Retinal pigment epithelial cell (primary cell): ENCODE results near the gene TCAIM.

Experiments used
- DNase-seq: peaks from one replicate; pipeline ENCODE4 v3.0.0-alpha.2; 2010; ENCODE audit warnings: low read depth
- H3K4me3 ChIP-seq: 2 replicates; pipeline ENCODE4 v1.5.1; 2011; ENCODE audit warnings: mild to moderate bottlenecking, low read length, control low read depth, moderate library complexity
- TF ChIP-seq, protein P1 (sequence below): conservative IDR thresholded peaks from 2 replicates; pipeline ENCODE4 v1.5.1; 2011; ENCODE audit warnings: low read depth, low read length, control low read depth, inconsistent platforms

Gene TCAIM

DNA sequence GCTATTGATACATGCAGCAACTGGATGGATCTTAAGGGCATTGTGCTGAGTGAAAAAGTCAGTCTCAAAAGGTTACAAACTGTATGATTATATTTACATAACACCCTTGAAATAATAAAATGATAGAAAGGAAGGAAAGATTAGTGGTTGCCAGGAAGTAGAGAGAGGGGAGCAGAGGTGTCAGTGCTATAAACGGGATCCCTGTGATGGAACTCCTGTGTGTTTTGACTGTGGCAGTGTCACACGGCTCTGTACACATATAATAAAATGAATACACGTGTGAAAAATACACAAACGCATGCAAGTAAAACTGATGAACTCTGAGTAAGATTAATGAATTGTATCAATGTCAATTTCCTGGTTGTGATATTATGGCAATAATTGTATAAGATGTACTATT lies 60.3 kb downstream of the TCAIM start:
- TF ChIP-seq, protein P1, sequence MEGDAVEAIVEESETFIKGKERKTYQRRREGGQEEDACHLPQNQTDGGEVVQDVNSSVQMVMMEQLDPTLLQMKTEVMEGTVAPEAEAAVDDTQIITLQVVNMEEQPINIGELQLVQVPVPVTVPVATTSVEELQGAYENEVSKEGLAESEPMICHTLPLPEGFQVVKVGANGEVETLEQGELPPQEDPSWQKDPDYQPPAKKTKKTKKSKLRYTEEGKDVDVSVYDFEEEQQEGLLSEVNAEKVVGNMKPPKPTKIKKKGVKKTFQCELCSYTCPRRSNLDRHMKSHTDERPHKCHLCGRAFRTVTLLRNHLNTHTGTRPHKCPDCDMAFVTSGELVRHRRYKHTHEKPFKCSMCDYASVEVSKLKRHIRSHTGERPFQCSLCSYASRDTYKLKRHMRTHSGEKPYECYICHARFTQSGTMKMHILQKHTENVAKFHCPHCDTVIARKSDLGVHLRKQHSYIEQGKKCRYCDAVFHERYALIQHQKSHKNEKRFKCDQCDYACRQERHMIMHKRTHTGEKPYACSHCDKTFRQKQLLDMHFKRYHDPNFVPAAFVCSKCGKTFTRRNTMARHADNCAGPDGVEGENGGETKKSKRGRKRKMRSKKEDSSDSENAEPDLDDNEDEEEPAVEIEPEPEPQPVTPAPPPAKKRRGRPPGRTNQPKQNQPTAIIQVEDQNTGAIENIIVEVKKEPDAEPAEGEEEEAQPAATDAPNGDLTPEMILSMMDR, result no peak
- DNase-seq, result no peak
- H3K4me3 ChIP-seq, result no peak overlapping the region

DNA sequence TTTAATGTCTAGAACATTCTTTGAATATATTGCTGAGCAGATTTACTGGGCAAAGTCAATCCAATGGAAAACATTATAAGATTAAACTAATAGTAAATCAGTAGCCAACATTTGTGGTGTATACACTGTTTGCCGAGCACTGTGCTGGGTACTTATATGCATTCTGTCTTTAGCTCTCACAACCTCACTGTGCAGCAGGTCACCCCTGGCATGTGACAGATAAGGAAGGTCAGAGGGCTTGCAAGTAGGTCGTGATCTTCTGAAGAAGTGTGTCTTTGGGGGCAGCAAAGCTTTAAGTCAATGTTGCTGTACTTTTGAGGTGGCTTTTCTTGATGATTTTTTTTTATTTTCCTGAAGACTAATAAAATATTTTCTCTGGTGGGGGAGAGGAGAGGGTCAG lies 62.2 kb downstream of the TCAIM start:
- no peak overlapping the region for H3K4me3 ChIP-seq
- TF ChIP-seq, protein P1, result no peak
- DNase-seq, result no peak

DNA sequence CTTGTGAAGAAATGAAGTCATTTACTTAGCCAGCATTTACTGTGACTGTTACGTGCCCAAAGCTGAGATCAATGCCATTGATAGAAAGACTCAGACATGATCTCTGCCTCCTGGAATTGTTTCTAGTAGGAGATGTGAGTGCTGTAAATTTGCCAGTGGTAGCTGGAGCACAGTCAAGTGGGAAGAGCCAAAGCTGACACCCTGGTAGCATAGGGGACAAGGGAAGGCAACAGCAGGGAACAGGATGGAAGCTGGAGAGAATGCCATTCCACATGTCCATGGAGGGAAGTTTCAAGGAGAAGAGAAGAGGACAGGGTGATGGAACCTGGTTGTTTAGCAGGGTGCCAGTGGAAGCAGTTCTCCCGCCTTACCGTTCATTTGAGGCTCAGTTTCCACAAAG lies 64.0 kb downstream of the TCAIM start:
- H3K4me3 ChIP-seq, result no peak overlapping the region
- DNase-seq, result no peak
- TF ChIP-seq, protein P1, result no peak

DNA sequence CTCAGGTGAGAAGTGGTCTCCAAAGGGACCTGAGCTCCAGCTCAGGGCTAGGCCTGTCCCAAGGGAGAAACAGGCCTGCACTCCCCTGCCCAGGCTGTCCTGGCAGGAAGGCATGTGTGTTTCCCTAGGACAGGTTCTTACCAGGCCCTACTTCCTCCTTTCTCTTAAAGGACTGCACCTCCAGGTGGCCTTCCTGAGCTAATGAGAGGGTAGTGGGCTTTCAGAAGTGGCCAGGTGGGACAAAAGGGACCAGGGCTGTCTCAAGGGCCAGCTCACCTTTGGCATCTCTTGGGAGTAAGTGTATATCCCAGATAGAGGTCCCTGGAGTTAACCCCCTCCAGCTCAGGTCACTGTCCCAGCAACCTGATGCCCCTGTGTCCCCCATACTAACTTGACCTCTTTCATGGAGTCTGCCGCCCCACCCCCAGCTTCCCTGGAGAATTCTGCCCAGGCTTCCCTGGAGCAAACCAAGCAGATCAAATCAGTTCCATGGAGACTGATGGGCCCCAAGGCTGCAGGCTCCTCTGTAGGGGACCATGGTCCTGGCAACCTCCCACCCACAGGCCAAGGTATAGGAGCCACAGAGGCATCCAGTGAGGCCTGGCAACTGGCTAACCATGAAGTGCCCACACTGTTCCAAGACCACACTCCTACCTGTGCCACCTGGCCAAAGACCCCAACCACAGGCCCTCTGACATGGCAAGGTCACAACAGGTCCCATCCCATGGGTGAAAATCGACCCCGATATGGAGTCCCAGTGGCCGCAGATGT lies 71.3 kb downstream of the TCAIM start:
- no peak overlapping the region for H3K4me3 ChIP-seq
- DNase-seq, result no peak
- TF ChIP-seq, protein P1, result no peak

GRCh38 chr3:44411031-44411645 lies 72.6 kb downstream of the TCAIM start:
- TF ChIP-seq, protein P1, result no peak
- DNase-seq, result no peak
- no peak overlapping the region for H3K4me3 ChIP-seq

DNA sequence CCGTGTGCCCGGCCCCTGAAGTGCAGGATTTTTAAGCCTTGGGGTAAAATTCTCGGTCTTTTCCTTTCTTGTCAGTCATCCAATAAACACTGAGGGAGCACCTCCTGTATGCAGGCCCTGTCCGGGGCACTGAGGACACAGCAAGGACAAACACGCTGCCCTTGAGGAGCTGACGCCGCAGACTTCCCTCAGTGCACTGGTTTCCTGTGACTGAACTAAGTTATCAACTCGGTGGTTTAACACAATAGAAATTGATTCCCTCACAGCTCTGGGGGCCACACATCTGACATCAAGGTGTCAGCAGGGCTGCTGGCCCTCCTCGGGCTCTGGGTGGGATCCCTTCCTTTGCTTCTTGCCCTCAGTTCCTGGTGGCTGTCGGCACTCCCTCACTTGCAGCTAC lies 73.8 kb downstream of the TCAIM start:
- TF ChIP-seq, protein P1, result no peak
- no peak overlapping the region for H3K4me3 ChIP-seq
- DNase-seq, result no peak
